Endothelial cell of umbilical vein (primary cell): ENCODE measurements around the gene TMEM135. TPM values are rescaled to one million over a fixed set of nuclear protein-coding genes. Genes with fewer than 3 reads are reported as not detected.

ENCODE experiments used
- BruUV-seq: library from RNA; stranded (reverse); fragments of 400-500 nt; replicated peaks from 2 replicates; lab custom pipeline; 2021; lab: Mats Ljungman, UMichigan
- CTCF ChIA-PET: fragments of 300-600, 350-600 bp; sonication (Branson Sonifier 250); formaldehyde crosslinking; loops from one replicate; lab custom pipeline; 2021; ENCODE audit warnings: antibody characterized with exemption, inconsistent platforms; lab: Charles Lee
- POLR2A ChIA-PET: fragments of 300-600, 350-600 bp; sonication (Branson Sonifier 250); formaldehyde crosslinking; loops from one replicate; lab custom pipeline; 2021; ENCODE audit warnings: antibody characterized with exemption, inconsistent platforms; lab: Charles Lee
- DNase-seq: peaks from one replicate; pipeline ENCODE4 v3.0.0-alpha.2; 2011; ENCODE audit warnings: low read depth, low spot score
- FAIRE-seq: peaks from 2 replicates; lab custom pipeline; 2011; peaks lifted over from hg19 to GRCh38; lab: Jason Lieb, UNC
- H2AFZ ChIP-seq: 2 replicates; pipeline ENCODE4 v1.6.0; 2012; ENCODE audit warnings: low read depth, low read length, control low read depth, inconsistent platforms
- H3K27ac ChIP-seq: 2 replicates; pipeline ENCODE4 v1.5.1; 2011; ENCODE audit warnings: low read depth, mild to moderate bottlenecking, control low read depth, low read length, moderate library complexity; ENCODE audit not compliant: insufficient read depth
- H3K27me3 ChIP-seq, 2 experiments: 2 replicates each; pipeline versions ENCODE4 v1.6.0 to v1.6.1; 2011; ENCODE audit warnings: low read length in 2 of 2, mixed read lengths in 1 of 2; ENCODE audit not compliant: control insufficient read depth in 2 of 2, insufficient read depth in 2 of 2
- H3K36me3 ChIP-seq, 2 experiments: 2 replicates in 1 of 2; 3 replicates in 1 of 2; pipeline ENCODE4 v1.5.1; 2011; ENCODE audit warnings: low read length in 2 of 2, mild to moderate bottlenecking in 1 of 2, moderate library complexity in 1 of 2; ENCODE audit not compliant: control insufficient read depth in 2 of 2, insufficient read depth in 2 of 2; ENCODE audit errors: extremely low read depth in 1 of 2
- H3K4me1 ChIP-seq: 3 replicates; pipeline ENCODE4 v1.5.1; 2011; ENCODE audit warnings: mild to moderate bottlenecking, low read length; ENCODE audit not compliant: control insufficient read depth, insufficient read depth; ENCODE audit errors: extremely low read depth
- H3K4me2 ChIP-seq: 2 replicates; pipeline ENCODE4 v1.6.1; 2011; ENCODE audit warnings: low read length, control low read depth, mixed read lengths; ENCODE audit not compliant: insufficient read depth
- H3K4me3 ChIP-seq, 3 experiments: fragments of 200-600 bp in 1 of 3; sonication (generic), shearing (Covaris generic) in 1 of 3; replicated peaks in 1 of 3; 2 replicates each; pipeline ENCODE4 v1.5.1; 2011 to 2016; ENCODE audit warnings: control low read depth in 3 of 3, low read length in 3 of 3, mild to moderate bottlenecking in 2 of 3, inconsistent platforms in 1 of 3, low read depth in 1 of 3, moderate library complexity in 1 of 3; ENCODE audit not compliant: insufficient read depth in 1 of 3
- H3K79me2 ChIP-seq: 2 replicates; pipeline ENCODE4 v1.6.0; 2012; ENCODE audit warnings: low read length, inconsistent platforms; ENCODE audit not compliant: control insufficient read depth, insufficient read depth
- H3K9ac ChIP-seq: replicated peaks from 2 replicates; pipeline ENCODE3; 2011; ENCODE audit warnings: low read length, control low read depth; ENCODE audit not compliant: insufficient read depth; ENCODE audit errors: extremely low read depth
- H3K9me1 ChIP-seq: replicated peaks from 3 replicates; pipeline ENCODE4 v1.6.0; 2011; ENCODE audit warnings: mild to moderate bottlenecking, low read length; ENCODE audit not compliant: control insufficient read depth, insufficient read depth; ENCODE audit errors: extremely low read depth
- H3K9me3 ChIP-seq: replicated peaks from 2 replicates; pipeline ENCODE4 v1.5.1; 2012; ENCODE audit warnings: low read length, inconsistent platforms; ENCODE audit not compliant: control insufficient read depth, insufficient read depth
- H4K20me1 ChIP-seq: replicated peaks from 2 replicates; pipeline ENCODE3; 2011; ENCODE audit warnings: mild to moderate bottlenecking, low read length; ENCODE audit not compliant: control insufficient read depth, insufficient read depth; ENCODE audit errors: extremely low read depth
- EZH2 ChIP-seq: IDR thresholded peaks from 2 replicates; pipeline ENCODE4 v1.6.1; 2012; ENCODE audit warnings: borderline replicate concordance, low read depth, mild to moderate bottlenecking, moderate library complexity, low read length, inconsistent platforms; ENCODE audit not compliant: severe bottlenecking
- GATA2 ChIP-seq: IDR thresholded peaks from 2 replicates; pipeline ENCODE4 v1.7.0; 2011; ENCODE audit warnings: low read depth, mild to moderate bottlenecking, moderate library complexity, mixed read lengths, low read length; ENCODE audit not compliant: insufficient read length, insufficient read depth
- JUN ChIP-seq: IDR thresholded peaks from 2 replicates; pipeline ENCODE4 v1.6.1; 2011; ENCODE audit warnings: borderline replicate concordance, low read depth; ENCODE audit not compliant: insufficient read length, insufficient read depth
- MYC ChIP-seq: IDR thresholded peaks from one replicate; pipeline ENCODE4 v1.6.1; 2011; ENCODE audit warnings: mild to moderate bottlenecking, low read depth, low read length
- POLR2A ChIP-seq: IDR thresholded peaks from 2 replicates; pipeline ENCODE4 v1.6.1; 2012; ENCODE audit warnings: low read depth, mild to moderate bottlenecking, control low read depth, low read length
- dilution Hi-C: fragments of 300-500 bp; cut with MboI; formaldehyde crosslinking; loops from one replicate; pipeline ENCODE4 v1.15.0; 2019; ENCODE audit warnings: low sequenced_read_pairs; ENCODE audit not compliant: extremely low pct_ligation_motif_present
- intact Hi-C: fragments of 100-400 bp; cut with micrococcal nuclease; formaldehyde crosslinking; loops from one replicate; pipeline ENCODE4 v1.10.0; 2022
- polyA plus RNA-seq, 4 experiments: library from polyadenylated mRNA; depleted of rRNA in 3 of 4; stranded (reverse) in 3 of 4; unstranded in 1 of 4; fragments of >200 nt; gene quantifications; 2 replicates each; pipeline versions ENCODE4 v1.2.1 to v1.2.3, GENCODE V29; 2011 to 2012; ENCODE audit warnings: missing spikeins in 1 of 4
- total RNA-seq: library from RNA; stranded (reverse); gene quantifications from 2 replicates; pipeline ENCODE4 v1.2.3, GENCODE V29; 2021
- TF ChIP-seq, protein P1 (sequence below), 2 donors: IDR thresholded peaks; 1 replicate in 1 of 2; 2 replicates in 1 of 2; pipeline ENCODE4 v1.5.1; 2011; ENCODE audit warnings: low read length in 2 of 2, mild to moderate bottlenecking in 2 of 2, moderate library complexity in 2 of 2, control low read depth in 1 of 2, inconsistent platforms in 1 of 2, low read depth in 1 of 2; ENCODE audit not compliant: insufficient read depth in 1 of 2; ENCODE audit errors: extremely low read depth in 1 of 2
- TF ChIP-seq, protein P2 (sequence below): IDR thresholded peaks from 2 replicates; pipeline ENCODE4 v1.6.1; 2011; ENCODE audit not compliant: insufficient read depth, insufficient read length

Gene TMEM135
- total and polyA plus RNA-seq, 2 donors (not counting 3 experiments of a cell fraction or from before 2014, with no cell fraction given): 12.3 to 33.2 TPM

DNA sequence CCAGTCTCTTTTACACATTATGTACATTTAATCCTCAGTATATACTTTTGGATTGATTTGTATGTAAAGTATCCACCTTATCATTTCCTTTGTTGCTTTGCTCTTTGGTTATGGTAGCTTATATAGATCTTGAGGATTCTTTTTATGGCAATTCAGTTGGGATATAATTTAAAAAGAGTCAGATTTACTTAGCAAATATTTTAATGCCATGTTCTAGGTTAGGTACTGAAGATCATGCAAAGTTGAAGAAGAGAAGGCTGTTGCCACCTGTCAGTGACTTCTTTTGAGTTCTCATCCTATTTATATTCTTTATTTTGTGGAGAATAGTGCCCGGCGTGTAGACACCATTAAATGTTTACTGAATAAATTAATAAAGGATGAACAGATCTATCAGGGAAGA is 279.7 kb downstream of the TMEM135 start:
- no peaks in the 10 kb centered on the region for H3K79me2 ChIP-seq
- H3K4me2 ChIP-seq: no peak overlapping the region
- POLR2A ChIA-PET: no interaction called here
- H3K27ac ChIP-seq: no peak overlapping the region
- no peaks in the 10 kb centered on the region for H3K9me3 ChIP-seq
- no TSS peak for BruUV-seq
- CTCF ChIA-PET: no interaction called here
- H3K4me3 ChIP-seq: no peak overlapping the region
- H4K20me1 ChIP-seq: no peaks in the 10 kb centered on the region
- no peaks in the 10 kb centered on the region for H3K27me3 ChIP-seq
- no peak overlapping the region for H3K9ac ChIP-seq
- H2AFZ ChIP-seq: no peak overlapping the region
- no peak for DNase-seq
- no peaks in the 10 kb centered on the region for H3K4me1 ChIP-seq
- intact Hi-C loops: no loop called here
- no peaks in the 10 kb centered on the region for H3K36me3 ChIP-seq
- TF ChIP-seq, protein P1, sequence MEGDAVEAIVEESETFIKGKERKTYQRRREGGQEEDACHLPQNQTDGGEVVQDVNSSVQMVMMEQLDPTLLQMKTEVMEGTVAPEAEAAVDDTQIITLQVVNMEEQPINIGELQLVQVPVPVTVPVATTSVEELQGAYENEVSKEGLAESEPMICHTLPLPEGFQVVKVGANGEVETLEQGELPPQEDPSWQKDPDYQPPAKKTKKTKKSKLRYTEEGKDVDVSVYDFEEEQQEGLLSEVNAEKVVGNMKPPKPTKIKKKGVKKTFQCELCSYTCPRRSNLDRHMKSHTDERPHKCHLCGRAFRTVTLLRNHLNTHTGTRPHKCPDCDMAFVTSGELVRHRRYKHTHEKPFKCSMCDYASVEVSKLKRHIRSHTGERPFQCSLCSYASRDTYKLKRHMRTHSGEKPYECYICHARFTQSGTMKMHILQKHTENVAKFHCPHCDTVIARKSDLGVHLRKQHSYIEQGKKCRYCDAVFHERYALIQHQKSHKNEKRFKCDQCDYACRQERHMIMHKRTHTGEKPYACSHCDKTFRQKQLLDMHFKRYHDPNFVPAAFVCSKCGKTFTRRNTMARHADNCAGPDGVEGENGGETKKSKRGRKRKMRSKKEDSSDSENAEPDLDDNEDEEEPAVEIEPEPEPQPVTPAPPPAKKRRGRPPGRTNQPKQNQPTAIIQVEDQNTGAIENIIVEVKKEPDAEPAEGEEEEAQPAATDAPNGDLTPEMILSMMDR (IDR thresholded peaks at IDR 0.05; ENCODE audit: extremely low read depth in 1 of 2, insufficient read depth in 1 of 2, low read depth in 1 of 2, low read length in 2 of 2): no peak
- TF ChIP-seq JUN (no peak), POLR2A (no peak), GATA2 (no peak), EZH2 (no peak)
- FAIRE-seq: no peak
- no peaks in the 10 kb centered on the region for H3K9me1 ChIP-seq
- dilution Hi-C loops: no loop called here

DNA sequence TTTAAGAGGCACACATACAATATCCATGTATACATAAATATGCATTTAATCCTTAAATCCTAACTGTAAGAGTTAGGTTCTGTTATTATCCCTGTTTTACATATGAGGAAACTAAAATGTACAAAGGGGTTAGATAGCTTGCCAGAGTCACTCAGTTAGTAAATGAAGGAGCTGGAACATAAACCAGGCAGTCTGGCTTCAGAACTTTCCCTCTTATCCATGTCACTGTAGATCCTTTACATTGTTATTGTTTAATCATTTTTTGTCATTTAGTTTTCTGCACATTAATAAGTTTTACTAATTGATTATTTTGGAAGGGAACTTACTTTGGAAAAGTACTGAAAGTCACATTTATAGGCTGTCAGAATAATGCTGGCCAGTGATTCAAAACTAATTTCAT is 282.4 kb downstream of the TMEM135 start:
- ChIA-PET POLR2A (no interaction called here), CTCF (interaction anchor here (0.9 to 1.2 kb wide), 2 partner anchors 19 to 101 kb away, joined by 3 to 4 read pairs; no protein-coding TSS in a partner anchor)
- BruUV-seq: no TSS peak
- TF ChIP-seq MYC: no peak
- TF ChIP-seq, protein P2, sequence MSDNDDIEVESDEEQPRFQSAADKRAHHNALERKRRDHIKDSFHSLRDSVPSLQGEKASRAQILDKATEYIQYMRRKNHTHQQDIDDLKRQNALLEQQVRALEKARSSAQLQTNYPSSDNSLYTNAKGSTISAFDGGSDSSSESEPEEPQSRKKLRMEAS: no peak
- intact Hi-C loops (no loop called here), dilution Hi-C loops (no loop called here)
- H3K79me2 ChIP-seq: no peaks in the 10 kb centered on the region
- no peak overlapping the region for H3K4me2 ChIP-seq
- no peak for DNase-seq
- H3K36me3 ChIP-seq: no peaks in the 10 kb centered on the region
- H3K27me3 ChIP-seq: no peaks in the 10 kb centered on the region
- no peaks in the 10 kb centered on the region for H4K20me1 ChIP-seq
- no peak overlapping the region for H3K4me3 ChIP-seq
- H3K27ac ChIP-seq: no peak overlapping the region
- H3K4me1 ChIP-seq: no peaks in the 10 kb centered on the region
- FAIRE-seq: no peak
- no peaks in the 10 kb centered on the region for H3K9me1 ChIP-seq
- H2AFZ ChIP-seq: no peak overlapping the region
- H3K9me3 ChIP-seq: no peaks in the 10 kb centered on the region
- H3K9ac ChIP-seq: no peak overlapping the region
